ENCODE results near the gene CDH15.

Gene CDH15

GRCh38 chr16:89230255-89230654, 58.7 kb downstream of the CDH15 start:
- CTCF ChIA-PET = interaction anchor here (1.0 kb wide), 1 partner anchor 10 kb away, joined by 3 read pairs; no protein-coding TSS in a partner anchor
- Histone ChIP-seq H3K4me3 (ENCODE audit: low read depth, low read length) (no peak overlapping the region), H3K4me1 (ENCODE audit: control insufficient read depth, insufficient read depth, low read length) (no peaks in the 10 kb centered on the region), H3K36me3 (ENCODE audit: control insufficient read depth in 2 of 2, insufficient read depth in 1 of 2, low read length in 2 of 2) (peaks cover 0 to 91% of the 10 kb centered on the region in 2 experiments), H3K9me3 (ENCODE audit: control insufficient read depth, insufficient read depth, low read depth, low read length) (no peaks in the 10 kb centered on the region), H3K27ac (ENCODE audit: extremely low read depth, low read depth, low read length) (no peak overlapping the region)
- POLR2A ChIA-PET = no interaction called here
- TF ChIP-seq ZNF132 (tag by site-specific recombination; IDR thresholded peaks at IDR 0.05; ENCODE audit: borderline replicate concordance) (no peak), ZNF610 (tag by site-specific recombination; IDR thresholded peaks at IDR 0.05; ENCODE audit: borderline replicate concordance) (no peak), ZNF37A (tag by site-specific recombination; IDR thresholded peaks at IDR 0.05) (no peak), ZBTB49 (tag by site-specific recombination; IDR thresholded peaks at IDR 0.05; ENCODE audit: low read depth) (no peak), ZBTB21 (tag by site-specific recombination; IDR thresholded peaks at IDR 0.05) (no peak), PBX3 (CRISPR knock-in tag; IDR thresholded peaks at IDR 0.05) (no peak), ZNF670 (tag by site-specific recombination; IDR thresholded peaks at IDR 0.05; ENCODE audit: low read depth) (no peak), ZNF157 (tag by site-specific recombination; IDR thresholded peaks at IDR 0.05) (no peak), PRDM6 (tag by site-specific recombination; IDR thresholded peaks at IDR 0.05) (no peak), SP2 (tag by site-specific recombination; IDR thresholded peaks at IDR 0.05) (no peak), YY2 (tag by site-specific recombination; IDR thresholded peaks at IDR 0.05) (no peak), ZNF596 (tag by site-specific recombination; IDR thresholded peaks at IDR 0.05) (no peak), SALL2 (tag by site-specific recombination; IDR thresholded peaks at IDR 0.05; ENCODE audit: borderline replicate concordance) (no peak), ZNF24 (tag by site-specific recombination; IDR thresholded peaks at IDR 0.05) (no peak), ZBTB11 (tag by site-specific recombination; conservative IDR thresholded peaks at IDR 0.05; ENCODE audit: low read depth) (no peak), GLIS2 (tag by site-specific recombination; IDR thresholded peaks at IDR 0.05) (no peak), ZNF692 (tag by site-specific recombination; IDR thresholded peaks at IDR 0.05) (no peak)
